GM18508 (cell line): ENCODE data around the gene FBXO46.

ENCODE experiments used
- ATAC-seq: cut with Tn5 transposase; IDR thresholded peaks from one replicate; pipeline ENCODE4 v1.9.1; 2021; ENCODE audit warnings: moderate number of reproducible peaks; ENCODE audit not compliant: insufficient read depth, unreplicated experiment

FBXO46 gene

DNA sequence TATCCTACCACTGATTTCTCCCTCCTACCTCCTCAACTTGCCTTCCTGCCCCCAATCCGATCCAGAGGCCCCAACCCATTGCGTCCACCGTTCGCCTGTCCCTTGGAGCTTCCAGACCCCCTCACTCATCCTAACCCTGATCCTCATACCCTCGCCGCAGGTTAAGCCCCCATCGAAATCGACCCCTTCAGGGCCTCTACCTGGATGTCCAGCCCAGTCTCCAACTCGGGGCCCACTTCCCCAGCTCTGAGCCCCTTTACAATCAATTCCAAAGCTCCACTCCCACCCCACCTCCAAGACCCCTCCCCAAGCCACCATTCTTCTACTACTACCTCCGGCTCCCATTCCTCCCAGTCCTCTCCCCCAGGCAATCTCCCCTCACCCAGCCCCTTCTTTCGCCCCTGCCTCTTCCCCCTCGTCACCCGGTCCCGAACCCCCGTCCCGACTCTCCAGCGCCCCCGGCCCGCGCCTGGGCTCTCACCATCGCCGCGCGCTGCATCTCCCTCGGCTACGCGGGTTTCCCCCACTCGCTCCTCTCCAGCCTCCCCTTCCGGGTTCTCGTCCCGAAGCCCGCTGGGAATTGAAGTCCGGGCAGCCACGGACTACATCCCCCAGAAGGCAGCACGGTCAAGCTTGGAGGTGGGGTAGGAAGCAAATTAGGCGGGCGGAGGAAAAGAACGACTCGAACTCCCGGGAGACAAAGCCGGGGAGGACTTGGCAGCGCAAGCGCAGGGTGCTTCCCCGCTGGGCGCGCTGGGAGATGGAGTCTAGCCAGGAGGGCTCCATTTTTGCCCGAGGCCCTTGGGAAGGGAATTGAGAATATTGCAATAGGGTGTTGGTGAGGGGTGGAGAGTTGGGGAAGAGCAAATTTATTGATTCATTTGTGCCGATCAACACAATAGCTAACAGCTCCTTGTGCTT is at the start of gene FBXO46:
Gene FBXO46 (minus strand): TSS at position 529 of the 921 bp plus-strand sequence. CDS start 17,401 bp downstream, outside the sequence.
- peak; percentile 76 for ATAC-seq

DNA sequence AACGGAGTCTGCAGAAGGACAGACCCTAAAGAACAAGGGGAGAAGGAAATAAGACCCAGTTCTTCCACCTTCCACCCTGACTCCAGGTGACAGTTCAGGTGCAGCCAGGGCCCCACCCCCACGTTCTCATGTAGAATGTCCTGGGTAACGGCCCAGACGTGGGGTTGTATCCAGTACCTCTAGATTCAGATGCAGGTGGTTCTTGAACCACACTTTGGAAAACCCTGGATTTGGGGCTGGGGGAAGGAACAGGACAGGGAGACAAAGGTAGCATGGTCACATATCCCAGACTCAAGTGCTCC is 49.4 kb upstream of the FBXO46 start:
- no peak for ATAC-seq

DNA sequence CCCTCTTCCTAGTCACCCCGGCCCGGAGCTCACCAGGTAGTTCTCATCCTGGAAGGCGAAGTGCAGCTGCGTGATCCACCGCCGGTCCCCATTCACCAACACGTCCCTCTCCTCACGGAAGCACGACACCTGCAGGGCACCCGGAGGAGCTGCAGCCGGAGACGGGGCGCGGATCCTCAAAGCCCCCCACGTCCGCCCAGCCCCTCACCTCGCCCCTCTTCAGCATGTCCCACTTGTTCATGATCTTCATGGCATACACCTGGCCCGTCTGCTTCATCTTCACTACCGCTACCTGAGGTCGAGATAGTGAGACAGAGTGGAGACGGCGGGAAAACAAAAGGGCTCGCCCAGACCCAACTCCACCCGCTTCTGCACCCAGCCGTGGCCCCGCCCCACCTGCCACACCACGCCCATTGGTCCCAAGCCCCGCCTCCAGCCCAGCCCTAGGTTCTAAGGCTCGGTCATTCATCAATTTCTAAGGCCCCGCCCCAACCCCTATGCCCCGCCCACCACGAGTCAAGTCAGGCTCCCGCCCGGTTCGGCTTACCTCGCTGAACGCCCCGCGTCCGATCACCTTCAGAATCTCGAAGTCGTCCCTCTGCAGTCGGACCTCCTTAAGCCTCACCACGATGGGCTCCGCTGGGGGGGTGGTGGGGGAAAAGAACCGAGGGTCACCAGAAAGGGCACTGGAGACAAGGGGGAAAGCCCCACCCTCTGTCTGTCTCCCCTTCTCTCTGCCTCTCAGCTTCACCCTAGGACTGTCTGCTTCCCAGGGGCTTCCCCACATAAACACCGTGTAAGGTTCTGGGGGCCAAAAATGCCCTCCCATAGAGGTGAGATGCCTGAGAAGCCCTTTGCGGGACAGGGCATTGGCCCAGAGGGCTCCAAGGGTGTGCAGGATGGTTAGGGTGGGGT is 48.8 kb upstream of the FBXO46 start:
- no peak for ATAC-seq

DNA sequence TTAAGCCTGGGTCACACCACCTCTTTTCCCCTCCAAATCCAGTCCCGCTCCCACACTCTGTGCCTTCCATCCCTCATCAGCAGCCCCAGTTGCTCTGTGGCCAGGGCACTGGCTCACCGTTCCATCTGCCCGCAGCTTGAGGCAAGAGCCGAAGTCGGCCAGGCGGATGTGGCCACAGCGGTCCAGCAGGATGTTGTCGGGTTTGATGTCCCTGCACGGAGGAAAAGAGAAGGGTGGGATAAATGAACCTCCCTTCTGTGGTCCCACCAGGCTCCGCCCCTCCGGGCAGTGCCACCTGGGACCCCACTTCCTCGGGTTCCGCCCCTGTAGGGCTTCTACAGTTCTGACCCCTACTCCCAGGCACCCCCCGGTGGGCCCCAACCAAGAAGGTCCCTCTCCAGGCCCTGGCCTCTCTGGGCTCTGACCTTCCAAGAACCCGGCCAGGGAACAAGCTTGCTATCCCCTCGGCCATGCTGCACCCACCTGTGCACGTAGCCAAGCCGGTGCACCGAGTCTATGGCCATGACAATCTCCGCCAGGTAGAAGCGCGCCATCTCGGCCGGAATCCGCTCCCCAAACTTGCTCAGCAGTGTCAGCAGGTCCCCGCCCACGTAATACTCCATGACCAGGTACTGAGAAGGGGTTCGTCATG is 47.4 kb upstream of the FBXO46 start:
- no peak for ATAC-seq

DNA sequence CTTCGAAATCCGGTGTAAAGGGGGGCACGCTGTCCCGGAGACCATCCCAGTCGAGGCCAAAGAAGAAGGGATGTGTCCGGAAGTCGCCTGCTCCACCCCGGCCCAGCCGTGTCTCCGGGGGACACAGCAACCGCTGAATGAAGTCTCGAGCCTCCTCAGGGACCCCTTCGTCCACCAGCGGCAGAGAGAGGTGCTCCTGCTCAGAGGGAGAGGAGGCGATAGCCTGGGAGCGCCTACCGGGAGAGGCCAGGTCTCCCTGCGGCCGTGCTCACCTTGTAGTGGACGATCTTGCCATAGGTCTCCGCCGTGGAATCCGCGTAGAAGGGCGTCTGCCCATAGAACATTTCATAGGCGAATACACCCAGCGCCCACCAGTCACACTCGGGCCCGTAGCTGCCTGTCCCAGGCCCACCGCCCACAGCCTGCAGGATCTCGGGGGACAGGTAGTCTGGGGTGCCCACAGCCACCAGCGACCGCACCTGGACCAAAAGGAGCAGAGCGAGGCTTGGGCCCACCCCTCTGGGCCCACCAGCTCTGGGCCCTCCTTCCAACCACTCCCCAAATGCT is 46.8 kb upstream of the FBXO46 start:
- ATAC-seq, result no peak

DNA sequence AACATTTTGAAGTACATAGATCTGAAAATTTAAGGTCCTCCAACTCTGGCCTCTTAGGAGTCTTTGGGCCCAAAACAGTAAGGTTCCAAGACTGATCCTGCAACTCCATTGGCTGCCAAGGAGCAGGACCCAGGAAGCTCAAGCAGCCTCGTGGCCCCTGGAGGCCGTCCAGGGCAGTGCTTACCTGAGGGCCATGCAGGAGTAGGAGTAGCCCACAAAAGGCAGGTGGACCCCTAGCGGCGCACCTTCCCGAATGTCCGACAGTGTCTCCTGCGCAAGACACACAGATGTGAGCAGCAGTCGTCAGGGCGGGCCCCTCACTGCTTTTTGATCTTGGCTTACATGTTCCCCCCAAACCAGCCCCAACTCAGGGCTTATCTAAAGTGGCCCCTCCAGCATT is 44.1 kb upstream of the FBXO46 start:
- ATAC-seq, result no peak

- ATAC-seq, result no peak
Measured at GRCh38 chr19:45773384-45773783, 42.7 kb upstream of the FBXO46 start.

DNA sequence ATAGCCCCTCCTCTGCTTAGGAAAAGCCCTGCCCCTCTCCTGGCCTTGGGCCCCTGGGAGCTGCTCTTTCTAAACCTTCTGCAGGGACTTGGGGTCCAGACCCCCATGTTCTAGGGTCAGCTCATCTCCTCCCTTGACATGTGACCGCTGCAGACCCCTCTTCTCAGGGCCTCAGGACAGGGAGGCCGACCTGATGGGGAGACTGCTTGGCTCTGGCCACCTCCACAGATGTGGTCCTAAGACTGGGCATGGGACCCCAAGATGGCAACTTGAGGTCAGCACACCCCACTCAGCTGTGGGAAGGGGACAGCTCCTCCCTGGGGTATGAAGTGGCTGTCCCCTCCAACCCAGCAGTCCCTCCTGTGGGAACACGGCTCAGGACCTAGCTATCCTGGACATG is 42.2 kb upstream of the FBXO46 start:
- ATAC-seq, result no peak

- no peak for ATAC-seq
Measured at GRCh38 chr19:45772130-45772840, 41.6 kb upstream of the FBXO46 start.

DNA sequence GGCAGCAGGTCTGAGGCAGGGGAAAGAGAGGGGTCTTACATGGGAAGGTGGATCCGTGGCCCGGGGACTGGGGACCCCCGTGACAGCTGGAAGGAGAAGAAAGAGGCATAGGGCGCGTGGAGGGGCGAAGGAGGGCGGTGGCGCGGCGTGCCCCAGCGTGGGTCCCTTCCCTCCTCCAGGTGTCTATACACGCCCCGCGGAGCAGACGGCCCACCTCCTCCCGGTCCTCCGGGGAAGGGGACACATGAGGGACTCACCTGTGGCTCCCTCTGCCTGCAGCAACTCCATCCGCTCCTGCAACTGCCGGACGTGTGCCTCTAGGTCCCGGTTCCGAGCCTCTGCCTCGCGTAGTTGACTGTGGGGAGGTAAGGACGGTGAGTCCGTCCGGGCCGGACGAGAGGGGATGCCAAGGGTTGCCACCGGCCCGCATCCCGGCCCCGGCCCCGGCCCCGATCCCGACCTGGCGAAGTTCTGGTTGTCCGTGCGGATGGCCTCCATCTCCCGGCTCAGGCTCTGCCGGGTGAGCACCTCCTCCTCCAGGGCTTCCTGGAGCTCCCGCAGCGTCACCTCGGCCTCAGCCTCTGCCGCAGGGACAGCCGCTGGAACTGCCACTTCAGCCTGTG is 40.7 kb upstream of the FBXO46 start:
- no peak for ATAC-seq

- ATAC-seq, result no peak
Measured at GRCh38 chr19:45770192-45771101, 39.8 kb upstream of the FBXO46 start.

DNA sequence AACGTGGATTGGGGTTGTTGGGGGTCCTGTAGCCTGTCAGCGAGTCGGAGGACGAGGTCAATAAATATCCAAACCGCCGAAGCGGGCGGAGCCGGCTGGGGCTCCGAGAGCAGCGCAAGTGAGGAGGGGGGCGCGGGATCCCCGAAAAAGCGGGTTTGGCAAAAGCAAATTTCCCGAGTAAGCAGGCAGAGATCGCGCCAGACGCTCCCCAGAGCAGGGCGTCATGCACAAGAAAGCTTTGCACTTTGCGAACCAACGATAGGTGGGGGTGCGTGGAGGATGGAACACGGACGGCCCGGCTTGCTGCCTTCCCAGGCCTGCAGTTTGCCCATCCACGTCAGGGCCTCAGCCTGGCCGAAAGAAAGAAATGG is 39.1 kb upstream of the FBXO46 start:
- ATAC-seq, result no peak

DNA sequence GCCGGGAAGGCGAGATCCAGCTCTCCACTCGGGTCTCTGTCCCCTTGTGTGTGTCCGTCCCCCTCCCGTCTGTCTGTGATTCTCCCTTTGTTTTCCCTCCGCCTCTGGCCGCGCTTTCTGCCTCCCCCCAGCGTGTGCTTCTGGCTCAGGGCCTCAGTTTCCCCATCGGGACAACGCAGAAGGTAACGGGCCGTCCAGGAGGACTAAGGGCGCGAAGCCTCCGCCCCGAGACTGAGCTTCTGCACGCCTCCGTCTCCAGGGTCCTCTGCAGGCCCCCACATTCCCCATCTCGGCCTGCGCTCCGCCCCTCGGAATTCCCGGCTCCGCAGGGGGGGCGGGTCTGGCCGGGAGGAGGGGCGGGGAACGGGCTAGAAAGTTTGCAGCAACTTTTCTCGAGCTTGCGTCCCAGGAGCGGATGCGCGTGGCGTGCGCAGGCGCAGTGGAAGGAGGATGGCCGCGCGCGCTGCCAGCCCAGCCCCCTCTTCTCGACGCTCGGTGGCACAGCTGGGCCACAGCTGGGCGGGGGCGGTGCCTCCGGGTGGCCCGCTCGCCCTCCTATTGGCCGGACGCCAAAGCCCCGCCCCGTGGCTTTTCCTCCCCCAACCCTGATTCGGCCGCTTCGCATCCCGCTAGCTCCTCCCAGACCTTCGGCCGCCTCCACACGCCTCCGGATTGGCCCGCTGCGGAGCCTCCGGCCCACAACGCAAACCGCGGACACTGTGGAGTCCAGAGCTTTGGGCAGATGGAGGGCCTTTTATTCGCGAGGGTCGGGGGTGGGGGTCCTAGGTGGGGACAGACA is 38.5 kb upstream of the FBXO46 start, which contains the start of gene SIX5:
Gene SIX5 (minus strand): TSS at position 269 of the 799 bp plus-strand sequence. CDS start 408 bp downstream, outside the sequence.
- ATAC-seq, result peak; percentile 37

DNA sequence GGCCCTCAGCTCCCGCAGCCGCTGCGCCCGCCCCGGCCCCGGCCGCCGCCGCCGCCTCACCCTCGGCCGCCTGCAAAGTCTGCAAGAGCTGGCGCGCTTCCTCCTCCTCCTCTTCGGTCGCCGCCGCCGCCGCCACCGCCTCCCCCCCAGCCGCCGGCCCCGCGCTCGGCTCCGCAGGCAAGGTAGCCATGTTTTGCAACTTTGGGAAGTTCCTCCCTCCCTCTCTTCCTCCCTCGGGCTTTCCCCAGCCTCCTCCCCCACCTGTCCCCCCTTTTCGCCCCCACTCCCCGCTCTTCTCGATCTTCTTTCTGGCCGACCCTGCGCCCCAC is 37.9 kb upstream of the FBXO46 start:
- ATAC-seq, result no peak

- ATAC-seq, result no peak
Measured at GRCh38 chr19:45767881-45768654, 37.4 kb upstream of the FBXO46 start.

GRCh38 chr19:45767410-45767880 is 36.7 kb upstream of the FBXO46 start:
- no peak for ATAC-seq

DNA sequence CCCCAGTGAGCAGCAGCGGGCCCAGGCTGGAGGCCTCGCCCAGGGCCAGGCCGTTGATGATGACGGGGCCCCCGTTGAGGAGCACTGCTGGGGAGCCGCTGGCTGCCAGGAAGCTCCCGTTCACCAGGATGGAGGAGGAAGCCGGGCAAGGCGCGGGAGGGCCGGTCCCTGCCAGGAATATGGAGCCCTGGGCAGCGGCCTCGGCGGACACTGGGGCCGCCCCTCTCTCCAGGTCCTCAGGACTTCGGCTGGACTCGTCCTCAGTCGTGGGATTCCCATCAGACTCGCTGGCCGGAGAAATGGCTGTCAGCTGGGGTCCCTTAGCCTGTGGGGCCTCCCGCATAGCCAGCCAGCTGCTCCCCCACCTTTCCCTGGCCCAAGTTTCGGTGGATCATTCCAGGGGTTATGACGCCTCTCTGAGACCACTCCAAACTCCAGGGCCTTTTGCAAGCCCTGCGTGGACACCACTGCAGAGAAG is 36.2 kb upstream of the FBXO46 start:
- ATAC-seq, result no peak
